Measurements from ENCODE around the gene RPL29.

The RPL29 gene

DNA sequence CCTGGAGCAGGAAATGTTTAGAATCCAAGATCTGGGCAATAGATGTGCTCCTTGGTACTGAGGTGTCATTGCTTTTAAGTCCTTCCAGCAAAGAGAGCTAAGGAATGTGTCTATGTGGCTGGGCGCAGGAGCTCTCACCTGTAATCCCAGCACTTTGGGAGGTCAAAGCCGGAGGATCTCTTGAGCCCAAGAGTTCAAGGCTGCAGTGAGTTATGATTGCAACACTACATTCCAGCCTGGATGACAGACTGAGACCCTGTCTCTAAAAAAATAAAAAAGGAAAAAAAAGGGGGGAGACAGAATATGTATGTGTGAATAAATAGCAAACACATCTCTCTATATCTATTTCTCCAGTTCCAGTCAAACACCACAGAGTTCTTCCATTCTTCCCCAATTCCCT is 44.8 kb downstream of the RPL29 start:
- no peak for DNase-seq (ENCODE audit: extremely low spot score)
- no peak for TF ChIP-seq NFRKB (IDR thresholded peaks at IDR 0.05)
- TF ChIP-seq CTBP1 (IDR thresholded peaks at IDR 0.05; ENCODE audit: borderline replicate concordance) = no peak
- TF ChIP-seq BHLHE40 (IDR thresholded peaks at IDR 0.05; ENCODE audit: borderline replicate concordance) = no peak
- TF ChIP-seq FOXA1 (IDR thresholded peaks at IDR 0.05) = no peak
- TF ChIP-seq FOXK2 (IDR thresholded peaks at IDR 0.05) = no peak
- TF ChIP-seq, protein P1, sequence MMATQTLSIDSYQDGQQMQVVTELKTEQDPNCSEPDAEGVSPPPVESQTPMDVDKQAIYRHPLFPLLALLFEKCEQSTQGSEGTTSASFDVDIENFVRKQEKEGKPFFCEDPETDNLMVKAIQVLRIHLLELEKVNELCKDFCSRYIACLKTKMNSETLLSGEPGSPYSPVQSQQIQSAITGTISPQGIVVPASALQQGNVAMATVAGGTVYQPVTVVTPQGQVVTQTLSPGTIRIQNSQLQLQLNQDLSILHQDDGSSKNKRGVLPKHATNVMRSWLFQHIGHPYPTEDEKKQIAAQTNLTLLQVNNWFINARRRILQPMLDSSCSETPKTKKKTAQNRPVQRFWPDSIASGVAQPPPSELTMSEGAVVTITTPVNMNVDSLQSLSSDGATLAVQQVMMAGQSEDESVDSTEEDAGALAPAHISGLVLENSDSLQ (IDR thresholded peaks at IDR 0.05) = no peak
- no peak for TF ChIP-seq LEF1 (IDR thresholded peaks at IDR 0.05; ENCODE audit: borderline replicate concordance)
- CTCF ChIA-PET = interaction anchor here (1.3 to 1.7 kb wide), 2 partner anchors 8 to 9 kb away, joined by 3 to 4 read pairs; partner anchors contain the start of gene RRP9
- POLR2A ChIA-PET = no interaction called here

DNA sequence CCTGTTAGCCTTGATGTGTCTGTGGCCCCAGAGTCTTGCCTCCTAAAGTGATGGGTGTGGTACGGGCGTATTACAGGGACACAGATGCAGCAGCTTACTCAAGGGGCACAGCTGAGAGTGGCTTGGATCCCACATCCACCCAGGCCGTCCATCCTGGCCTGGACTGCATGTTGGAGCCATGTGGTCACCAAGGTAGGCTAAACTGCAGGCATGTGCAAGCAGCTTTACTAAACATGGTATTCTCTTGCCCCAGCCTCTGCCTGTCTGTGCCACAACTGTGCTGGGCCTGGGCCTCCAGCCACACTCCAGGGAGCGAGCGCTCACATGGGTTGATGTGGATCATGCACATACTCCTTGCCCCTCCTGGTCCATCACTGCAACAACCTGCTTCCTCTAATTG is 46.6 kb downstream of the RPL29 start:
- DNase-seq (ENCODE audit: extremely low spot score) = no peak
- POLR2A ChIA-PET = no interaction called here
- TF ChIP-seq, protein P1 (IDR thresholded peaks at IDR 0.05) = no peak
- TF ChIP-seq FOXM1 (IDR thresholded peaks at IDR 0.05; ENCODE audit: borderline replicate concordance) (no peak), ELF4 (IDR thresholded peaks at IDR 0.05) (no peak), SP1 (IDR thresholded peaks at IDR 0.05) (no peak), BHLHE40 (IDR thresholded peaks at IDR 0.05; ENCODE audit: borderline replicate concordance) (no peak), ARNT (IDR thresholded peaks at IDR 0.05) (no peak)
- CTCF ChIA-PET = no interaction called here

DNA sequence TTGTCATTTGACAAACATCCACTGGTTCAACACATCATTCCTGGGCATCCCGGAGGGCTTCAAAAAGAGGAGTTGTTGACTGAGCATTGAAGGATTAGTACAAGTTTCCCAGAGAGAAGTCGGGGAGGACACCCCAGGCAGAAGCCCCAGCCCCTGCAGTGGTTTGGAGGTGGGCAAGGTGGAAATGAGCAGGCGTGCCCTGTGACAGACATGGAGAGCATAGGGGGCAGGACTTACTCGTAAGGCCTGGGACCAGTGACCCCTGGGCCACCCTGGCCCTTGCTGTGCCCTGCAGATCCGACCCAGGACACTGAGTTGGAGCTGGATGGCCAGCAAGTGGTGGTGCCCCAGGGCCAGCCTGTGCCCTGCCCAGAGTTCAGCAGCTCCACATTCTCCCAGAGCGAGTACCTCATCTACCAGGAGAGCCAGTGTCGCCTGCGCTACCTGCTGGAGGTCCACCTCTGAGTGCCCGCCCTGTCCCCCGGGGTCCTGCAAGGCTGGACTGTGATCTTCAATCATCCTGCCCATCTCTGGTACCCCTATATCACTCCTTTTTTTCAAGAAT is 47.6 kb downstream of the RPL29 start:
- ChIA-PET CTCF (no interaction called here), POLR2A (interaction anchor here (0.8 to 1.0 kb wide), 2 partner anchors 15 to 26 kb away, joined by 3 read pairs; partner anchors contain the start of gene ABHD14B)
- no peak for DNase-seq (ENCODE audit: extremely low spot score)
- TF ChIP-seq ARNT (IDR thresholded peaks at IDR 0.05) (no peak), HDGF (IDR thresholded peaks at IDR 0.05; ENCODE audit: borderline replicate concordance) (no peak)

DNA sequence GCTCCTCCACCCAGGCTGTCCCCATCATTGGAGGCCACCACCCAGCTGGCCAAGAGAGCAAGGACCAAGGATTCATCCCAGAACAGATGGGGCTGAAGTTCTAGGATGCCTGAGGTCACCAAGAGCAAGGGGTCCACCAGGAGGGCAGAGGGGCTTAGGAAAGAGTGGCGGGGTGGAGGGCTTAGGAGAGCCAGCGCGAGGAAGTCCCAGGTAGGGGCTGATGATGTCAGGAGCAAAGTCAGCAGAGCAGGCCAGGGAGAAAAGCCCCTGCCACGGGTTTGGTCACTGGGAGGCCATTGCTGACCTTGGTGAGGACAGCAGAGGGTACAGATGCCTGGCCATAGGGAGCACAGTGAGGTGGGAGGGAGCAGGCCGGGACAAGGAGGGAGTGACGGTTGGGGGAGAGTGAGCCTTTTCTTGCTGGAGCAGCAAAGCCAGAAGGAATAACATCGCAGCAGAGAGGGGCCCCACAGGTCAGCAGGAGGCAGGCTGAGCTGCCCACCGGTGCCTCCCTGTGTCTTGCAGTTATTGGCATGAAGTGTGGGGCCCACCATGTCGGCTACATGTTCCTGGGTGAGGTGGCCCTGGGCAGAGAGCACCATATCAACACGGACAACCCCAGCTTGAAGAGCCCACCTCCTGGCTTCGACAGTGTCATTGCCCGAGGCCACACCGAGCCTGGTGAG is 48.3 kb downstream of the RPL29 start:
- DNase-seq (ENCODE audit: extremely low spot score) = no peak
- no peak for TF ChIP-seq FOXA1 (IDR thresholded peaks at IDR 0.05)
- no peak for TF ChIP-seq FOXK2 (IDR thresholded peaks at IDR 0.05)
- TF ChIP-seq ARNT (IDR thresholded peaks at IDR 0.05) = no peak
- ChIA-PET POLR2A (interaction anchor here (0.8 to 1.0 kb wide), 2 partner anchors 16 to 26 kb away, joined by 3 read pairs; partner anchors contain the start of gene ABHD14B), CTCF (no interaction called here)

DNA sequence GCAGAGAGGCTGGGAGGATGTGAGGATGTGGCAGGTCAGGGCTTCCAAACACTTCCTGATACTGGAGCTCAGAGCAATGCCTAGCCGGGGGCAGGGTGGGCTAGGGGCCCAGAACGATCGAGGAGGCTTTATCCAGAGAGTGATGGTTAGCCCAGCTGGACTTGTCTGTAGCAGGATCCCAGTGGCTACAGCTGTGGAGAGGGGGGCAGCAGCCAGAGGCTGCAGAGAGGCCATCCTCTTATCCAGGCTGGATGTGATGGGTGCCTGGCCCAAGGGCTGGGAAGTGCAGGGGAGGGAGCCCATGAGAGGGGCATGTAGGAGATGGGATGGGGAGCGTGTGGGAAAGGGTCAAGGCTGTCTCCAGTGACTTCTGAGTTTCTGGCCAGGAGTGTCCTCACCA is 48.9 kb downstream of the RPL29 start:
- TF ChIP-seq ELF4 (IDR thresholded peaks at IDR 0.05) = no peak
- no peak for TF ChIP-seq TARDBP (IDR thresholded peaks at IDR 0.05)
- TF ChIP-seq NFRKB (IDR thresholded peaks at IDR 0.05) = no peak
- no peak for TF ChIP-seq LEF1 (IDR thresholded peaks at IDR 0.05; ENCODE audit: borderline replicate concordance)
- no peak for TF ChIP-seq ZNF384 (IDR thresholded peaks at IDR 0.05)
- no peak for TF ChIP-seq HDGF (IDR thresholded peaks at IDR 0.05; ENCODE audit: borderline replicate concordance)
- CTCF ChIA-PET = no interaction called here
- DNase-seq (ENCODE audit: extremely low spot score) = no peak
- POLR2A ChIA-PET = interaction anchor here (1.7 kb wide), 1 partner anchor 46 kb away, joined by 5 read pairs; no protein-coding TSS in a partner anchor

DNA sequence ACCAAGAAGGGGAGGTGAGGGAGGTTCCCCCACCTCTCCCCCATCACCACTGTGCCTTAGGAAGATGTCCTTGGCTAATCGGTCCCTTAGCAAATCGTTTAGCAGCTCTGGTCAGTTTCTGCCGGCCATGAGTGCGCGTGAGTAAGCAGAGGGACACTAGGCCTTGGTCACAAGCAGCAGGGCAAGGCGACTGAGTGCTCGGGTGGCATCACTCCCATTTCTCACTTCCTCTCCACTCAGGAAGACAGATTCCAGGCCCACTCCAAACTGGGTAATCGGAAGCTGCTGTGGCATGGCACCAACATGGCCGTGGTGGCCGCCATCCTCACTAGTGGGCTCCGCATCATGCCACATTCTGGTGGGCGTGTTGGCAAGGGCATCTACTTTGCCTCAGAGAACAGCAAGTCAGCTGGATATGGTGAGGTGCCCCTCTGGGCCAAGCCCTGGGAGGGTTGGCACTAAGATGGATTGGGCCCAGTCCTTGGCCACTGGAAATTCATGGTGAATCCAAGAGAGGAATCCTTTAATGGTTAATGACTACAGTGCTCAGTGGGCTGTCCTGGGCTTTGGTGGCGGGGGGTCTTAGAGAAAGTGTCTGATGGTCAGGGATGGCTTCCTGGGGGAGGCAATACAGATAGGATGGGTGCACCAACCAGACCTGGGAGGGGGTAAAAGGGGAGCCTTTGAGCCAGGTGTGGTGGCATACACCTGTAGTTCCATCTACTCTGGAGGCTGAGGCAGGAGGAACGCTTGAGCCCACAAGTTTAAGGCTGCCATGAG is 49.6 kb downstream of the RPL29 start:
- ChIA-PET POLR2A (interaction anchor here (1.3 to 2.3 kb wide), 3 partner anchors 23 to 47 kb away, joined by 3 to 7 read pairs (median 5); no protein-coding TSS in a partner anchor), CTCF (no interaction called here)
- no peak for DNase-seq (ENCODE audit: extremely low spot score)
- TF ChIP-seq FOXA1 (IDR thresholded peaks at IDR 0.05) (no peak), NFRKB (IDR thresholded peaks at IDR 0.05) (no peak), L3MBTL2 (conservative IDR thresholded peaks at IDR 0.05) (no peak), CTBP1 (IDR thresholded peaks at IDR 0.05; ENCODE audit: borderline replicate concordance) (no peak), SP1 (IDR thresholded peaks at IDR 0.05) (no peak), HDGF (IDR thresholded peaks at IDR 0.05; ENCODE audit: borderline replicate concordance) (no peak), TARDBP (IDR thresholded peaks at IDR 0.05) (no peak), BHLHE40 (IDR thresholded peaks at IDR 0.05; ENCODE audit: borderline replicate concordance) (no peak), FOXK2 (IDR thresholded peaks at IDR 0.05) (no peak), SUZ12 (IDR thresholded peaks at IDR 0.05) (no peak)
